Rectal smooth muscle tissue (tissue), 1 donor: Measurements from ENCODE around the gene DAPK2.
A peak's percentile ranks its signal among the peaks of the same experiment; 100 is the strongest.

Experiments
- H3K27ac ChIP-seq: one replicate; pipeline ENCODE4 v1.7.0; 2013; ENCODE audit warnings: low read depth, low read length, inconsistent platforms
- H3K27me3 ChIP-seq: one replicate; pipeline ENCODE4 v1.7.0; 2013; ENCODE audit warnings: low read length; ENCODE audit not compliant: control insufficient read depth, insufficient read depth
- H3K36me3 ChIP-seq: one replicate; pipeline ENCODE4 v1.7.0; 2013; ENCODE audit warnings: low read length; ENCODE audit not compliant: control insufficient read depth, insufficient read depth
- H3K4me1 ChIP-seq: one replicate; pipeline ENCODE4 v1.7.0; 2013; ENCODE audit warnings: low read length; ENCODE audit not compliant: control insufficient read depth, insufficient read depth
- H3K4me3 ChIP-seq: one replicate; pipeline ENCODE4 v1.7.0; 2013; ENCODE audit warnings: low read length
- H3K9ac ChIP-seq: one replicate; pipeline ENCODE4 v1.7.0; 2013; ENCODE audit warnings: low read length

DAPK2 gene

DNA sequence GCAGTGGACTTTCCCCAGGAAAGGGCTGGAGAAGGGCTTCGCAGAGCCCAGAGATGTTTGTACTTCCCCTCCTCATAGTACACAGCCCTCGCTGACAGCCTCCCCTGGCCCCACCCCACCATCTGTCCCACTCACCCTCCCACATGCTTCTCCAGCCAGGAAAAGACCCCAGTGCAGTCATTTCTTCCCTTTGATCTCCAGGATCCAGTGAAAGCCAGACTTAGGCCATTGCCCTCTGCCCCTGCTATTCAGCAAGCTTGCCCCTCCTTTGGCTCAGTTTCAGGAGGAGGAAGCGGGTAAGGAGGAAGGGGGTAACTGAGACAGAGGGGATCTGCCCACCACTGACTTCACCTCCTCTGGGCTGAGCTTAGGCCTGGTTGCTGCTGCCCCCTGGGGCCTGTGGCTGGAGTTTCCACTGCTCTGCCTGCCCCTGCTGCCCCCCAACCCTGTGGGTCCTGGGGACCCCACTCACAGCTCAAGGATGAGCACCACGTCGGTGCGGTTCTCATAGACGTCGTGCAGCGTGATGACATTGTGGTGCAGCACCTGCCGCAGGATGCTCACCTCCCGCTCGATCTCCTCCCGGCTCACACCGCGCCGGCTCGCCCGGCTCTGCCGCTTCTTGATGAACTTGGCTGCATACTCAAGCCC is 63.1 kb downstream of the DAPK2 start:
- Histone ChIP-seq H3K27ac (no peak overlapping the region), H3K9ac (no peak overlapping the region), H3K4me3 (no peak overlapping the region), H3K36me3 (no peaks in the 10 kb centered on the region), H3K4me1 (peaks cover 5% of the 10 kb centered on the region), H3K27me3 (no peaks in the 10 kb centered on the region)

DNA sequence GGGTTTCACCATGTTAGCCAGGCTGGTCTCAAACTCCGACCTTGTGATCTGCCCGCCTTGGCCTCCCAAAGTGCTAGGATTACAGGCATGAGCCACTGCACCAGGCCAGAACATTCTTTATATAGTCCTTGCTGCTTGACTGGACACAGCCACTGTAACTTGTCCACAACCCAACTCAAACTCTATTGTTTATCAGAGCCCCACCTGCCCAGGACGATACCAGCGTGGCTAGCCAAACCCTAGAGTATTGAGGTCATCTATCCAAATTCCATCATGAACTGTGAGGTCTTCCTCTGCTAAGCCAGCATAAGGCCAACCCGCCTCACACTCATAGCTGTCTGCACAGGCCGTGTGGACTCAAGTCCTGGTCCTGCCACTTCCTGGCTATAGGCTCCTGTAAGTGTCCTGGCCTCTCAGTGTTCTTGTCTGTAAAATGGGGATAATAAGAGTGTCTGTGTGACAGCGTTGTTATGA is 63.9 kb downstream of the DAPK2 start:
- no peak overlapping the region for H3K27ac ChIP-seq

DNA sequence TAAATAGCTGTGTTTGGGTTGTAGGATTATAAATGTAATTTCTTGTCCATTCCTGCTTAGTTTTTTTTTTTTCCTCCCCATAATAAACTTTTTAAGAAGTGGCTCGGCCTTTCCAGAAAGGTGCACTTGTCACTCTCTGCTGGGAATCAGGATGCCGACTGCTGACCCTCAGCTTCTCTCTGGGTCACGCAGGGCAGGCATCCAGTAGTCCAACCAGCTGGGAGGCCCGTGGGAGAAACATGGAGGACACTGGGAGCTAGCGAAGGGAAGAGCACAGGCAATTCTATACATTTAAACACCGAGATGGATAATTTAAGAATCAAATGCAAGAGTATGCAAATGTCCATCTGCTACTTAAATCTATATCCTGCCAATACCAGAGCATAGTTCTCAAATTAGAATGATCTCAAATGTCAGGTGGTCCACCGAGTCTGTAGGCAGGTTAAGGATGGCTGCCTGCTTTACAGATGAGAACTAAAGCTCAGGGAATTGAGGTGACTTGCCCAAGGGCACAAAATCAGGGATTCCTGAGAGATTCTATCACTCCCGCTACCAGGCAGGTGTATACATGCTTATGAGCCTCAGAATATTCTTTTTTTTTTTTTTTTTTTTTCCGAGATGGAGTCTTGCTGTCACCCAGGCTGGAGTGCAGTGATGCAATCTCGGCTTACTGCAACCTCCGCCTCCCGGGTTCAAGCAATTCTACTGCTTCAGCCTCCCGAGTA is 64.5 kb downstream of the DAPK2 start:
- H3K27ac ChIP-seq, result no peak overlapping the region
- H3K27me3 ChIP-seq, result no peaks in the 10 kb centered on the region
- H3K36me3 ChIP-seq, result no peaks in the 10 kb centered on the region
- peaks cover 5% of the 10 kb centered on the region for H3K4me1 ChIP-seq
- H3K9ac ChIP-seq, result no peak overlapping the region
- no peak overlapping the region for H3K4me3 ChIP-seq

More for the DNA sequence above, 63.9 kb downstream of the DAPK2 start:
- H3K4me1 ChIP-seq, result peaks cover 5% of the 10 kb centered on the region
- no peaks in the 10 kb centered on the region for H3K27me3 ChIP-seq
- no peaks in the 10 kb centered on the region for H3K36me3 ChIP-seq
- H3K4me3 ChIP-seq, result no peak overlapping the region
- no peak overlapping the region for H3K9ac ChIP-seq

DNA sequence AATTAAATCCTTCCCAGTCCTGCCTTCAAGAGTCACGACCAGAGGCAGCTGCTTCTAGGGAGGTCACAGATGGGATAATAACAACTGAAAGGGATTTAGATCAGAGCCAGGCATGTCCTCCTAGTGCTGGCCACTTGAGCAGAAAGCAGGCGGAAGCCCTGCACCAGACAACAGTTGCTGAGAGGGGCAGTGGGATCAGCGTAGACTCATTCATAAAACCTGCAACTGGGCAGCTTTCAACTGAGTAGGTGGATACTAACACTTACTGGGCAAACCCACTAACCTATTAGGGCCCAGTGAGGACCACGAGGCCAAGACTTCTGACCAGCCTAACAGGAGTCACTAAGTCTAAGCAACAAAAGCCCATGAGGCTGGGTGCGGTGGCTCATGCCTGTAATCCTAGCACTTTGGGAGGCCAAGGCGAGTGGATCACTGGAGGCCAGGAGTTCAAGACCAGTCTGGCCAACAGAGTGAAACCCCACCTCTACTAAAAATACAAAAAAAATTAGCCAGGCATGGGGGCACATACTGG is 67.0 kb downstream of the DAPK2 start:
- Histone ChIP-seq H3K27ac (peak overlapping the region; percentile 43), H3K27me3 (no peaks in the 10 kb centered on the region), H3K4me1 (peaks cover 5% of the 10 kb centered on the region), H3K9ac (no peak overlapping the region), H3K36me3 (no peaks in the 10 kb centered on the region), H3K4me3 (no peak overlapping the region)

DNA sequence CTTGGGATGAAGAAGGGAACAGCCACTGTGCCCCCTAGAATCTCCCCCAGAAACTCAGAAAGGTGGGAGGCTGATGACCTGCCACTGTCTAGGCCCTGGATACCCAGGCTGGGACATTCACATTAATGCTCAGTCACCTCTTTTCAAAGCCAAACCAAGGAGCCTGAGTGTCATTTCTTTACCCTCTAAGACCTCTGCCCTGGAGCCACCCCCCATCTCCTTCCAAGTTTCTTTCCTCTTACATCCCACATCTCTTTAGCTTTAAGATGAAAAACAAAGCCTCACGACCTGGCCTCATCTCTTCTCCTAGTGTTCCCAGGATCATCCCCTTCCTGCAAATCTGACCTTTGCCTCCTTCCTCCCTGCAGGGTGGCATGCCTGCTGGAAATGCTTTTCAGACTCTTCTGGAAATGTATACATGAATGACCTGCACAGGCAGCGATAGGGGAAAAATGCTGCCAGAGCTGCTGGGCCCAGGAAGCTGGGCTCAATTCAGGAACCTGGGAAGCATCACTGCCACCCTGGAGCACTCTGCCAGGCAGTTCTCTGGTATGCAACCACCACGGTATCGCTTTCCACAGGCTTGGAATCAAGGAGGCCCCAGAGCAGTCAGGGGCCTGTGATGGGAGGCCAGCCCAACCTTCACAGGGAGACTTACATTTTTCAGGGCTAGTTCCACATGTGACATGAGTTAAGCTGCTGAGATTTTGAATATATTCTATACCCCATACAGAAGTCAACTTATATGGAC is 67.6 kb downstream of the DAPK2 start:
- Histone ChIP-seq H3K4me3 (no peak overlapping the region), H3K27me3 (no peaks in the 10 kb centered on the region), H3K9ac (no peak overlapping the region), H3K27ac (peak overlapping the region; percentile 43), H3K4me1 (peaks cover 5% of the 10 kb centered on the region), H3K36me3 (no peaks in the 10 kb centered on the region)

DNA sequence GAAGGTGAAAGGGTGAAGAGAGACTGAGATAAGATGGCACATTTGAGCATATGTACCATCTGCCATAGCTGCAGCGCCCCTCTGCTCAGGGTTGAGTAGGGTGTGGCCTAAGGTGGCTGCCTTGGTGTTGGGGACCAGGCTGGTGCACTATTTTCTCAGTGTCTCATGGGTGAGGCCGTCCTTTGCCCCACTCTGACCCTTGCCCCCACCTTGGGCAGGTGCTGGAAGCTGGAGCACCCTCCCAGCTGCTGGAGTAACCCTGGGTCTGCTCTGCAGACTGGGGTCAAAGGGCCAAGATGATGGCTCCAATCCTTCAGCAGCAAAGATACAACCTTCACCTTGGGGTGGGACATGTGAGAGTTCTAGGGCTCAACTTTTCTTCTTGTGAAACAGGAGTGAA is 69.2 kb downstream of the DAPK2 start:
- H3K27ac ChIP-seq, result no peak overlapping the region
- H3K4me1 ChIP-seq, result peaks cover 5% of the 10 kb centered on the region

DNA sequence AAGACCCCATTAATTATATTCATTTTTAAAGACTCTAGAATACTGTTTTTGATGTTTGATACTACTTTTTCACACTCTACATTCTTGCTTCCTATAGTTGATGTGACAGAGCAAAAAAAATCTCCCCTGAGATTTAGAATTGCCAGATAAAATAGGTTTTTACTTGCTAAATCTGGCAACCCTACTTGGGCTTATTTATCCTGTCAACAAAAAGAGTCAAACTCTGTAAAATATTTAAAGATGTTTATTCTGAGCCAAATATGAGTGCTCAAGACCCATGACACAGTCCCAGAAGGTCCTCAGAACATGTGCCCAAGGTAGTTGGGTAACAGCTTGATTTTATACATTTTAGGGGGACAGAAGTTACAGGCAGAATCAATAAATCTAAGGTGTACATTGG is 72.3 kb downstream of the DAPK2 start:
- H3K9ac ChIP-seq, result no peak overlapping the region
- no peak overlapping the region for H3K27ac ChIP-seq
- no peak overlapping the region for H3K4me3 ChIP-seq
- H3K27me3 ChIP-seq, result no peaks in the 10 kb centered on the region
- peaks cover 3% of the 10 kb centered on the region for H3K4me1 ChIP-seq
- H3K36me3 ChIP-seq, result no peaks in the 10 kb centered on the region

More for the DNA sequence above, 69.2 kb downstream of the DAPK2 start:
- Histone ChIP-seq H3K4me3 (no peak overlapping the region), H3K36me3 (no peaks in the 10 kb centered on the region), H3K27me3 (no peaks in the 10 kb centered on the region), H3K9ac (no peak overlapping the region)

DNA sequence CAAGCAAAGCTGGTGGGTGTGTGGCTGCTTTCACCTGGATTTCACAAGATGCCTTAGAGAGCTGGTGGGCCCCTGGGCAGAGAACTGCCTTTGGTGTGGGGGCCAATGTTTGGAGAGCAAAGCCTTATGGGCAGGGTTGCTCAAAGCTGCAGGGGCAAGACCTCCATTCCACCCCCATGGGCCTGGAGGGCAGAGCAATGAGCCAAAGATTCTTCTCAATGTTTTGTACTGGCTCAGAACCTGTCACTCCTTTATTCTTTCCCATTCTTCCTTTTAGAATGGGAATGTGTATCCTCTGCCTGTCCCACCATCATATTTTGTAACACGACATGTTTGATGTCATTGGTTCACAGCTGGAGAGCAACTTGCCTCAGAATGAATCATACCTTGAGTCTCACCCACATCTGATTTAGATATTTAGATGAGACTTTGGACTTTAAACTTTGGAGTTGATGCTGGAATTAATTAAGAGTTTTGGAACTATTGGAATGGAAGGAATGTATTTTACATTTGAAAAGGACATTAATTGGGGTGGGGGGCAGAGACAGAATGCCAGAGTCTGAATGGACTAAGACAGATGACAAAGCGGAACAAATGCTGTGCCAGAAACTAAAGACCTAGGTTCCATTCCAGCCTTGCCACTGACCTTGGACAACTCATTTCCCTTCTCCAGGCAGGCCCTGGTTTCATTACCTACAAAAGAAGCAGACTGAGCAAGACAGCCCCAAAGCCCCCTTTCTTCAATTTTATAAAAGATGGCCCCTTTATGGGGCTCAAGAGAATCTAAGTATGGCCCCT is 72.9 kb downstream of the DAPK2 start:
- Histone ChIP-seq H3K27me3 (no peaks in the 10 kb centered on the region), H3K36me3 (no peaks in the 10 kb centered on the region), H3K9ac (no peak overlapping the region), H3K27ac (no peak overlapping the region), H3K4me1 (peaks cover under 1% of the 10 kb centered on the region), H3K4me3 (no peak overlapping the region)

DNA sequence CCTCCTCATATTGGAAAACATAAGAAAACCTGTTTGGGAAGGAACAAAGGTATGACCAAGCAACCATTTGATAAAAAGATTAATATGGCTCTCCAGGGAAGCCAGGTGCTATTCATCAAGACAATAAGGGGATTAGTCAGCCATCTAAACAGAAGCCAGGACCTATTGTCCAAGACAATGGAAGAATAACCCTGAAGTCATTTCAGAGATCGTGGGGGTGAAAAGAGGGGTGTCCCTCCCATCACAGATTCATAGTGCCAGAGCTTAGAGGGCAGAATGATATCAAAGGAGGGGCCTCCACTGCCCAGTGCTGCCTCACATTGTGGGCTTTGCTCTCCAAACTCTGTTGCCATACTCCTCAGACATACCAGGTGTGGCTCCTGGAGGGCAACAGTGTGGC is 73.5 kb downstream of the DAPK2 start:
- no peak overlapping the region for H3K27ac ChIP-seq
- no peak overlapping the region for H3K9ac ChIP-seq
- no peaks in the 10 kb centered on the region for H3K27me3 ChIP-seq
- no peaks in the 10 kb centered on the region for H3K4me1 ChIP-seq
- no peaks in the 10 kb centered on the region for H3K36me3 ChIP-seq
- no peak overlapping the region for H3K4me3 ChIP-seq

DNA sequence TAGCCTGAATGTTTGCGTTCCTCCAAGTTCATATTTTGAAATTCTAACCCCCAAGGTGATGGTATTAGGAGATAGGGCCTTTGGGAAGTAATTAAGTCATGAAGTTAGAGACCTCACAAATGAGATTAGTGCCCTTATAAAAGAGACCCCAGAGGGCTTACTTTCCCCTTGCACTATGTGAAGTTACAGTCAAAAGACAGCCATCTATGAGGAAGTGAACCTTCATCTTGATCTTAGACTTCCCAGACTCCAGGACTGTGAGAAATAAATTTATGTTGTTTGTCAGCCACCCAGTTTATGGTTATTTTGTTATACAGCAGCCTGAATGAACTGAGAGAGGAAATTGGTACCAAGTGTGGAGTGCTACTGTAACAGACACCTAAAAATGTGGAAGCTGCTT is 74.4 kb downstream of the DAPK2 start:
- Histone ChIP-seq H3K27ac (no peak overlapping the region), H3K4me3 (no peak overlapping the region), H3K9ac (no peak overlapping the region), H3K27me3 (no peaks in the 10 kb centered on the region), H3K36me3 (no peaks in the 10 kb centered on the region), H3K4me1 (no peaks in the 10 kb centered on the region)

DNA sequence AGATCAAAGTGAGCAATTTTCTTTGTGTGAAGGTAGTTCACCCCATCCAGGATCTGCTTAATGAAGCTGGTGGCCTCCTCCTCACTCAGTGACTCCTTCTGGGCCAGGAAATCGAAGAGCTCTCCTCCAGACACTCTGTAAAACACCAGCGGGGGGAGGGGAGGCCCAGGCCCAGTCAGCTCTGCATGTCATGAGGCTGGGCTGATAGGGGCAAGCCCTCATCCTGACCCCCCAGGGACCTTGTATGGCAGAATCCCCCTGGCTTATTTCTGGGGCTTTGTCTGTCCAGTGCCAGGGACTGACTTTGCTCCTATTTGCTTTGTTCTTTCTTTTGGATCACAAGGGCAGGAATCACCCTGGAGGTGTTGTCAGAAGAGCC is 74.9 kb downstream of the DAPK2 start:
- Histone ChIP-seq H3K4me3 (no peak overlapping the region), H3K4me1 (no peaks in the 10 kb centered on the region), H3K27me3 (no peaks in the 10 kb centered on the region), H3K9ac (no peak overlapping the region), H3K27ac (no peak overlapping the region), H3K36me3 (no peaks in the 10 kb centered on the region)
